ENCODE data around the gene PPP2R5A. TPM values are rescaled to one million over a fixed set of nuclear protein-coding genes. Genes with fewer than 3 reads are reported as not detected.

The PPP2R5A gene
- total and polyA plus RNA-seq, 2 of the 13 experiments (the other 11 are each of a cell fraction or from before 2014, with no cell fraction given), result 22.0 to 31.4 TPM

- peak in 1 of 2 experiments; percentile 50; a peak in 1 of 4 replicates for TF ChIP-seq KLF16 (CRISPR knock-in tag; IDR thresholded peaks at IDR 0.05)
- TF ChIP-seq BORCS8-MEF2B (CRISPR knock-in tag; IDR thresholded peaks at IDR 0.05), result no peak
- TF ChIP-seq ZBTB4 (CRISPR knock-in tag; IDR thresholded peaks at IDR 0.05; ENCODE audit: borderline replicate concordance), result no peak
- TF ChIP-seq FOXJ3 (CRISPR knock-in tag; IDR thresholded peaks at IDR 0.05; ENCODE audit: borderline replicate concordance), result peak; percentile 35; the same call in 1 of the 2 replicates
- TF ChIP-seq THAP11 (CRISPR knock-in tag; IDR thresholded peaks at IDR 0.05), result peak; percentile 58
- TF ChIP-seq ZNF629 (CRISPR knock-in tag; conservative IDR thresholded peaks at IDR 0.05), result 0 out of 2 replicates have a peak, but pooled peaks have one; percentile 15
- TF ChIP-seq SNAI1 (CRISPR knock-in tag; IDR thresholded peaks at IDR 0.05; ENCODE audit: borderline replicate concordance), result no peak
- TF ChIP-seq SOX6 (IDR thresholded peaks at IDR 0.05), result no peak
- peak; percentile 86 for TF ChIP-seq SOX6 (CRISPR knock-in tag; IDR thresholded peaks at IDR 0.05)
- peak; percentile 85 for TF ChIP-seq ZNF331 (CRISPR knock-in tag; IDR thresholded peaks at IDR 0.05)
- TF ChIP-seq ZNF644 (CRISPR knock-in tag; IDR thresholded peaks at IDR 0.05; ENCODE audit: low read depth), result peak; percentile 56; the same call in 1 of the 2 replicates
- peak; percentile 53; the same call in 1 of the 2 replicates for TF ChIP-seq GATAD1 (CRISPR knock-in tag; IDR thresholded peaks at IDR 0.05)
- no peak for TF ChIP-seq FOXP1 (IDR thresholded peaks at IDR 0.05)
- TF ChIP-seq FOXP1 (CRISPR knock-in tag; IDR thresholded peaks at IDR 0.05), result peak; percentile 68; the same call in 1 of the 2 replicates
- 0 out of 2 replicates have a peak, but pooled peaks have one; percentile 34 for TF ChIP-seq SPEN (CRISPR knock-in tag; IDR thresholded peaks at IDR 0.05; ENCODE audit: low read depth)
- TF ChIP-seq ETV6 (CRISPR knock-in tag; conservative IDR thresholded peaks at IDR 0.05), result 0 out of 2 replicates have a peak, but pooled peaks have one; percentile 62
- TF ChIP-seq POGZ (CRISPR knock-in tag; IDR thresholded peaks at IDR 0.05), result peak; percentile 76
- TF ChIP-seq MYC (CRISPR knock-in tag; IDR thresholded peaks at IDR 0.05; ENCODE audit: borderline replicate concordance), result peak; percentile 35; the same call in 1 of the 2 replicates
- TF ChIP-seq MED1 (CRISPR knock-in tag; IDR thresholded peaks at IDR 0.05), result peak; percentile 91
- TF ChIP-seq WIZ (CRISPR knock-in tag; IDR thresholded peaks at IDR 0.05), result no peak
- TF ChIP-seq ERF (CRISPR knock-in tag; IDR thresholded peaks at IDR 0.05), result peak; percentile 68; the same call in 1 of the 2 replicates
- no peak for TF ChIP-seq ZNF646 (CRISPR knock-in tag; IDR thresholded peaks at IDR 0.05)
Observed at GRCh38 chr1:212254853-212255363, 30.3 kb upstream of the PPP2R5A start (continued).

All from HepG2 (cell line).